GM18526 (cell line): Measurements from ENCODE around the gene AADAT.

Experiments used
- POLR2A ChIP-seq: IDR thresholded peaks from 3 replicates; pipeline ENCODE4 v1.6.1; 2011; ENCODE audit not compliant: insufficient read length; ENCODE audit errors: extremely low read depth

AADAT gene

GRCh38 chr4:170089668-170090351, at the start of gene AADAT:
AADAT (minus strand) TSS chr4:170089956; CDS start chr4:170089690, 266 bp downstream.
- TF ChIP-seq POLR2A = no peak

- TF ChIP-seq POLR2A = no peak
Observed at GRCh38 chr4:170138580-170139194, 48.9 kb upstream of the AADAT start.

GRCh38 chr4:170137927-170138326, 48.2 kb upstream of the AADAT start:
- TF ChIP-seq POLR2A = no peak

GRCh38 chr4:170137466-170137865, 47.7 kb upstream of the AADAT start:
- no peak for TF ChIP-seq POLR2A

- no peak for TF ChIP-seq POLR2A
Observed at GRCh38 chr4:170134821-170135220, 45.1 kb upstream of the AADAT start.

- TF ChIP-seq POLR2A = no peak
Observed at GRCh38 chr4:170128219-170128804, 38.6 kb upstream of the AADAT start.

GRCh38 chr4:170127758-170128157, 38.0 kb upstream of the AADAT start:
- no peak for TF ChIP-seq POLR2A

GRCh38 chr4:170124406-170124805, 34.6 kb upstream of the AADAT start:
- no peak for TF ChIP-seq POLR2A

GRCh38 chr4:170122252-170122651, 32.5 kb upstream of the AADAT start:
- no peak for TF ChIP-seq POLR2A

GRCh38 chr4:170114636-170115035, 24.9 kb upstream of the AADAT start:
- no peak for TF ChIP-seq POLR2A

GRCh38 chr4:170111546-170111945, 21.8 kb upstream of the AADAT start:
- TF ChIP-seq POLR2A = no peak

- TF ChIP-seq POLR2A = no peak
Observed at GRCh38 chr4:170111085-170111484, 21.3 kb upstream of the AADAT start.

- no peak for TF ChIP-seq POLR2A
Observed at GRCh38 chr4:170110285-170110672, 20.5 kb upstream of the AADAT start.

- no peak for TF ChIP-seq POLR2A
Observed at GRCh38 chr4:170109586-170110284, 20.0 kb upstream of the AADAT start.

GRCh38 chr4:170106900-170107299, 17.1 kb upstream of the AADAT start:
- no peak for TF ChIP-seq POLR2A

GRCh38 chr4:170102426-170102825, 12.7 kb upstream of the AADAT start:
- TF ChIP-seq POLR2A = no peak
